Measurements from ENCODE around the gene COX6B2.

COX6B2 gene

DNA sequence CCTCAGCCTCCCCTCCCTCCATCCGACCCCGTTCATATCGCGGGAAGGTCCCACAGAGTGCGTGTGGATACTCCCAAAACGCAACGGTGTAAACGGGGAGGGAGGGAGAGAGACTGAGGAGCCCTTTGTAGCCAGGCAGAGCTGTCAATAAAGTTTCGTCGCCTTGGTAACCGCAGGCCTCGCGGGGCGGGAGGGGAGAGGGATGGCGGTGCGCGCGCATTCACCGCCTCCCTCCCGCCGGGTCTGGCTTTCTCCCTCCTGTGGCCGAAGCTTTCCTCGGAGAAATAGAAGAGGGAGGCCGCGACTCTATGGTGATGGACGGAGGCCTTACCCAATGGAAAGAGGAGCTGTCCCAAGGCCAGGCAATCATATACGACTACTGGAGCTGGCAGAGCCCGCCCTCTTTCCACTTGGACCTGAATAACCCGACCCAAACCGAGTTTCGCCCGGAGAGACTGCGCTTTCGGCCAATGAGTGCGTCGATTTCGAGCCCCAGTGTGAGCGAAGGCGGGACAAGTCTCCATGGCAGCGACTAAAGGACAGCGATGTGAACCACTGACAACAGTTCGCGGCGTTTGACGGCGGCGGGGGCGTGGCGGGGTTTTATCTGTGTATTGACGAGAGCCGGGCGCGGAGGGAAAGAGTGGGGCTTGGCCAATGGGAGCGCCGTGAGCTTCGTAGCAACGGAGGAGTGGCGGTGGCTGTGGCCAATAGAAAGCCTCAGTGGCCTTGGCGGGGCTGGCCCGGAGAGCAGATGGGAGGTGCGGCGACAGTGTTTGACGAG is 15.2 kb downstream of the COX6B2 start, which contains the start of gene KMT5C:
Gene KMT5C, plus strand, starts transcription at position 772 of the 784 bp plus-strand sequence. CDS start 2,061 bp downstream, outside the sequence.
- peak; percentile 92 for ATAC-seq
- TF ChIP-seq, protein P1, sequence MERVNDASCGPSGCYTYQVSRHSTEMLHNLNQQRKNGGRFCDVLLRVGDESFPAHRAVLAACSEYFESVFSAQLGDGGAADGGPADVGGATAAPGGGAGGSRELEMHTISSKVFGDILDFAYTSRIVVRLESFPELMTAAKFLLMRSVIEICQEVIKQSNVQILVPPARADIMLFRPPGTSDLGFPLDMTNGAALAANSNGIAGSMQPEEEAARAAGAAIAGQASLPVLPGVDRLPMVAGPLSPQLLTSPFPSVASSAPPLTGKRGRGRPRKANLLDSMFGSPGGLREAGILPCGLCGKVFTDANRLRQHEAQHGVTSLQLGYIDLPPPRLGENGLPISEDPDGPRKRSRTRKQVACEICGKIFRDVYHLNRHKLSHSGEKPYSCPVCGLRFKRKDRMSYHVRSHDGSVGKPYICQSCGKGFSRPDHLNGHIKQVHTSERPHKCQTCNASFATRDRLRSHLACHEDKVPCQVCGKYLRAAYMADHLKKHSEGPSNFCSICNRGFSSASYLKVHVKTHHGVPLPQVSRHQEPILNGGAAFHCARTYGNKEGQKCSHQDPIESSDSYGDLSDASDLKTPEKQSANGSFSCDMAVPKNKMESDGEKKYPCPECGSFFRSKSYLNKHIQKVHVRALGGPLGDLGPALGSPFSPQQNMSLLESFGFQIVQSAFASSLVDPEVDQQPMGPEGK (CRISPR knock-in tag; IDR thresholded peaks at IDR 0.05; ENCODE audit: borderline replicate concordance) = no peak
- no peak for TF ChIP-seq ZC3H10 (CRISPR knock-in tag; IDR thresholded peaks at IDR 0.05)
- no peak for TF ChIP-seq ZNF8 (CRISPR knock-in tag; IDR thresholded peaks at IDR 0.05)
- TF ChIP-seq PPARA (CRISPR knock-in tag; IDR thresholded peaks at IDR 0.05; ENCODE audit: borderline replicate concordance) = no peak

DNA sequence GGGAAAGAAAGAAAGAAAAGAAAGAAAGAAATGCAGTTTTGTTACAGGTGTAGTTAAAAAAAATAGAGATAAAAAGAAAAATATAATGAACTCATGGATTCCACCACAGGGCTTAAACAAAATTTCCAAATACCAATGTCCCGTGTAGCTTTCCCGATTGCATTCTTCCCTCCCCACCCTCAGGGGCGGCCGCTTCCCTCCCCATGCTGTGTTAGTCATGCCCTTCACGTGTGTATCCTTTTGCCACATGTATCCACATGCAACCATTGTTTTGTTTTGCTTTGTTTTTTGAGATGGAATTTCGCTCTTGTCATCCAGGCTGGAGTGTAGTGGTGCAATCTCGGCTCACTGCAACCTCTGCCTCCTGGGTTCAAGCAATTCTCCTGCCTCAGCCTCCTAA is 18.4 kb downstream of the COX6B2 start:
- TF ChIP-seq ZFP30 (CRISPR knock-in tag; IDR thresholded peaks at IDR 0.05) = no peak
- TF ChIP-seq ISL1 (CRISPR knock-in tag; IDR thresholded peaks at IDR 0.05) = no peak
- TF ChIP-seq ZFP3 (CRISPR knock-in tag; IDR thresholded peaks at IDR 0.05) = no peak
- TF ChIP-seq OSR1 (CRISPR knock-in tag; IDR thresholded peaks at IDR 0.05) = no peak
- TF ChIP-seq, protein P2, sequence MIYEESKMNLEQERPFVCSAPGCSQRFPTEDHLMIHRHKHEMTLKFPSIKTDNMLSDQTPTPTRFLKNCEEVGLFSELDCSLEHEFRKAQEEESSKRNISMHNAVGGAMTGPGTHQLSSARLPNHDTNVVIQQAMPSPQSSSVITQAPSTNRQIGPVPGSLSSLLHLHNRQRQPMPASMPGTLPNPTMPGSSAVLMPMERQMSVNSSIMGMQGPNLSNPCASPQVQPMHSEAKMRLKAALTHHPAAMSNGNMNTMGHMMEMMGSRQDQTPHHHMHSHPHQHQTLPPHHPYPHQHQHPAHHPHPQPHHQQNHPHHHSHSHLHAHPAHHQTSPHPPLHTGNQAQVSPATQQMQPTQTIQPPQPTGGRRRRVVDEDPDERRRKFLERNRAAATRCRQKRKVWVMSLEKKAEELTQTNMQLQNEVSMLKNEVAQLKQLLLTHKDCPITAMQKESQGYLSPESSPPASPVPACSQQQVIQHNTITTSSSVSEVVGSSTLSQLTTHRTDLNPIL (CRISPR knock-in tag; IDR thresholded peaks at IDR 0.05; ENCODE audit: low read depth) = no peak
- TF ChIP-seq, protein P3, sequence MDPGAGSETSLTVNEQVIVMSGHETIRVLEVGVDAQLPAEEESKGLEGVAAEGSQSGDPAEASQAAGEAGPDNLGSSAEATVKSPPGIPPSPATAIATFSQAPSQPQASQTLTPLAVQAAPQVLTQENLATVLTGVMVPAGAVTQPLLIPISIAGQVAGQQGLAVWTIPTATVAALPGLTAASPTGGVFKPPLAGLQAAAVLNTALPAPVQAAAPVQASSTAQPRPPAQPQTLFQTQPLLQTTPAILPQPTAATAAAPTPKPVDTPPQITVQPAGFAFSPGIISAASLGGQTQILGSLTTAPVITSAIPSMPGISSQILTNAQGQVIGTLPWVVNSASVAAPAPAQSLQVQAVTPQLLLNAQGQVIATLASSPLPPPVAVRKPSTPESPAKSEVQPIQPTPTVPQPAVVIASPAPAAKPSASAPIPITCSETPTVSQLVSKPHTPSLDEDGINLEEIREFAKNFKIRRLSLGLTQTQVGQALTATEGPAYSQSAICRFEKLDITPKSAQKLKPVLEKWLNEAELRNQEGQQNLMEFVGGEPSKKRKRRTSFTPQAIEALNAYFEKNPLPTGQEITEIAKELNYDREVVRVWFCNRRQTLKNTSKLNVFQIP (CRISPR knock-in tag; IDR thresholded peaks at IDR 0.05; ENCODE audit: borderline replicate concordance, low read depth) = no peak
- TF ChIP-seq, protein P1 (CRISPR knock-in tag; IDR thresholded peaks at IDR 0.05; ENCODE audit: borderline replicate concordance) = no peak
- no peak for TF ChIP-seq TOX (CRISPR knock-in tag; IDR thresholded peaks at IDR 0.05; ENCODE audit: borderline replicate concordance)
- TF ChIP-seq ZNF70 (CRISPR knock-in tag; IDR thresholded peaks at IDR 0.05) = no peak
- TF ChIP-seq CSDC2 (CRISPR knock-in tag; IDR thresholded peaks at IDR 0.05) = no peak
- no peak for TF ChIP-seq TCF4 (CRISPR knock-in tag; IDR thresholded peaks at IDR 0.05; ENCODE audit: borderline replicate concordance)
- TF ChIP-seq BACH2 (CRISPR knock-in tag; IDR thresholded peaks at IDR 0.05; ENCODE audit: borderline replicate concordance) = no peak
- ATAC-seq = no peak

DNA sequence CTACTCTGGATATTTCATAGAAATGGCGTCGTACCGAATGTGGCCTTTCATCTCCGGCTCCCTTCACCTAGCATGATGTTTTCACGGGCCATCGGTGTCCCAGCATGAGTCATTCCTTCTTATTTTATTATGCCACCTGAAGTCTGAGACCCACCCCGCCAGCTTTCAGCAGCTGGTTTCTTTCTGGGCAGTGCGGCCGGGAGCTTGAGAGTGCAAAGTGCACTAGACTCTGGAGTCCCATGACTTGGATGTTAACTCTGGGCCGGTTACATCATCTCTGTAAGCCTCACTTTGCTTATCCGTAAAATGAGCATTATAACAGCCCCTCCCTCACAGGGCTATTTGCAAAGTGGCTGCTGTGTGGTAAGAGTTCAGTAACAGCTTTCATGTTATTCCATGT is 20.6 kb downstream of the COX6B2 start:
- TF ChIP-seq ZC3H10 (CRISPR knock-in tag; IDR thresholded peaks at IDR 0.05) (no peak), ARNTL (CRISPR knock-in tag; IDR thresholded peaks at IDR 0.05; ENCODE audit: borderline replicate concordance, low read depth) (no peak), ZNF565 (CRISPR knock-in tag; conservative IDR thresholded peaks at IDR 0.05; ENCODE audit: low read depth) (no peak), ZNF70 (CRISPR knock-in tag; IDR thresholded peaks at IDR 0.05) (no peak), PPARA (CRISPR knock-in tag; IDR thresholded peaks at IDR 0.05; ENCODE audit: borderline replicate concordance) (no peak), ZNF8 (CRISPR knock-in tag; IDR thresholded peaks at IDR 0.05) (no peak), BACH2 (CRISPR knock-in tag; IDR thresholded peaks at IDR 0.05; ENCODE audit: borderline replicate concordance) (no peak), RARB (CRISPR knock-in tag; IDR thresholded peaks at IDR 0.05) (no peak), TOX (CRISPR knock-in tag; IDR thresholded peaks at IDR 0.05; ENCODE audit: borderline replicate concordance) (no peak)
- TF ChIP-seq, protein P1 (CRISPR knock-in tag; IDR thresholded peaks at IDR 0.05; ENCODE audit: borderline replicate concordance) = no peak
- TF ChIP-seq, protein P3 (CRISPR knock-in tag; IDR thresholded peaks at IDR 0.05; ENCODE audit: borderline replicate concordance, low read depth) = no peak
- TF ChIP-seq, protein P4, sequence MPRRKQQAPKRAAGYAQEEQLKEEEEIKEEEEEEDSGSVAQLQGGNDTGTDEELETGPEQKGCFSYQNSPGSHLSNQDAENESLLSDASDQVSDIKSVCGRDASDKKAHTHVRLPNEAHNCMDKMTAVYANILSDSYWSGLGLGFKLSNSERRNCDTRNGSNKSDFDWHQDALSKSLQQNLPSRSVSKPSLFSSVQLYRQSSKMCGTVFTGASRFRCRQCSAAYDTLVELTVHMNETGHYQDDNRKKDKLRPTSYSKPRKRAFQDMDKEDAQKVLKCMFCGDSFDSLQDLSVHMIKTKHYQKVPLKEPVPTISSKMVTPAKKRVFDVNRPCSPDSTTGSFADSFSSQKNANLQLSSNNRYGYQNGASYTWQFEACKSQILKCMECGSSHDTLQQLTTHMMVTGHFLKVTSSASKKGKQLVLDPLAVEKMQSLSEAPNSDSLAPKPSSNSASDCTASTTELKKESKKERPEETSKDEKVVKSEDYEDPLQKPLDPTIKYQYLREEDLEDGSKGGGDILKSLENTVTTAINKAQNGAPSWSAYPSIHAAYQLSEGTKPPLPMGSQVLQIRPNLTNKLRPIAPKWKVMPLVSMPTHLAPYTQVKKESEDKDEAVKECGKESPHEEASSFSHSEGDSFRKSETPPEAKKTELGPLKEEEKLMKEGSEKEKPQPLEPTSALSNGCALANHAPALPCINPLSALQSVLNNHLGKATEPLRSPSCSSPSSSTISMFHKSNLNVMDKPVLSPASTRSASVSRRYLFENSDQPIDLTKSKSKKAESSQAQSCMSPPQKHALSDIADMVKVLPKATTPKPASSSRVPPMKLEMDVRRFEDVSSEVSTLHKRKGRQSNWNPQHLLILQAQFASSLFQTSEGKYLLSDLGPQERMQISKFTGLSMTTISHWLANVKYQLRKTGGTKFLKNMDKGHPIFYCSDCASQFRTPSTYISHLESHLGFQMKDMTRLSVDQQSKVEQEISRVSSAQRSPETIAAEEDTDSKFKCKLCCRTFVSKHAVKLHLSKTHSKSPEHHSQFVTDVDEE (CRISPR knock-in tag; IDR thresholded peaks at IDR 0.05) = no peak
- ATAC-seq = no peak

DNA sequence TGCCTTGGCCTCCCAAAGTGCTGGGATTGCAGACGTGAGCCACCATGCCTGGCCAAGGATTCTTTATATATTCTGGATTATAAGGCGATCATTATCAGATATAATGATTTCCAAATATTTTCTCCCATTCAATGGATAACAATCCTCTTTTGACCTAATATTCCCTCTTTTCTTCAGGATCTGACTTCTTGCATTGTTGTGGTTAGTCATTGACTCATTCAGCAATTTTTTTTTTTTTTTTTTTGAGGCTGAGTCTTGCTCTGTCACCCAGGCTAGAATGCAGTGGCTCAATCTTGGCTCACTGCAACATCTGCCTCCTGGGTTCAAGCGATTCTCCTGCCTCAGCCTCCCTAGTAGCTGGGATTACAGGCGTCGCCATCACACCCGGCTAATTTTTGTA is 24.7 kb downstream of the COX6B2 start:
- peak; percentile 61 for ATAC-seq

DNA sequence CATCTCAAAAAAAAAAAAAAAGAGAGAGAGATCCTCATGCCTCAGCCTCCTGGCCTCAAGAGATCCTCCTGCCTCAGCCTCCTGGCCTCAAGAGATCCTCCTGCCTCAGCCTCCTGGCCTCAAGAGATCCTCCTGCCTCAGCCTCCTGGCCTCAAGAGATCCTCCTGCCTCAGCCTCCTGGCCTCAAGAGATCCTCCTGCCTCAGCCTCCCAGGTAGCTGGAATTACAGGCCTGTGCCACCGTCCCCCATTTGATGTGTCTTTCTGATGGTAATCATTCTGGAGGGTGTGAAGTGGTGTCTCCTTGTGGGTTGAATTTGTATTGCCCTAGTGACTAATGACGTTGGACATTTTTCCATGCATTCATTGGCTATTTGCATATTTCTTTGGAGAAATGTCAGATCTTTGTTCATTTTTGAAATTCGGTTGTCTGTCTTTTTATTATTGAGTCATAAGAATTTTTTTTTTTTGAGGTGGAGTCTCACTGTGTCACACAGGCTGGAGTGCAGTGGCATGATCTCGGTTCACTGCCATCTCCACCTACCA is 25.7 kb downstream of the COX6B2 start:
- ATAC-seq = peak; percentile 86

Measured in SK-N-SH treated with all-trans-retinoic acid at 6 μM for 48 hours (cell line).